HG03196 (cell line): ENCODE results near the gene HSD17B14.
"Not testable (repeated sequence)": the region's sequence is repeated elsewhere in the genome, so short reads cannot be mapped to it uniquely, and the experiment has no call there.

Experiments
- ATAC-seq: cut with Tn5 transposase; IDR thresholded peaks from one replicate; pipeline ENCODE4 v1.9.1; 2021; ENCODE audit not compliant: unreplicated experiment

HSD17B14 gene

DNA sequence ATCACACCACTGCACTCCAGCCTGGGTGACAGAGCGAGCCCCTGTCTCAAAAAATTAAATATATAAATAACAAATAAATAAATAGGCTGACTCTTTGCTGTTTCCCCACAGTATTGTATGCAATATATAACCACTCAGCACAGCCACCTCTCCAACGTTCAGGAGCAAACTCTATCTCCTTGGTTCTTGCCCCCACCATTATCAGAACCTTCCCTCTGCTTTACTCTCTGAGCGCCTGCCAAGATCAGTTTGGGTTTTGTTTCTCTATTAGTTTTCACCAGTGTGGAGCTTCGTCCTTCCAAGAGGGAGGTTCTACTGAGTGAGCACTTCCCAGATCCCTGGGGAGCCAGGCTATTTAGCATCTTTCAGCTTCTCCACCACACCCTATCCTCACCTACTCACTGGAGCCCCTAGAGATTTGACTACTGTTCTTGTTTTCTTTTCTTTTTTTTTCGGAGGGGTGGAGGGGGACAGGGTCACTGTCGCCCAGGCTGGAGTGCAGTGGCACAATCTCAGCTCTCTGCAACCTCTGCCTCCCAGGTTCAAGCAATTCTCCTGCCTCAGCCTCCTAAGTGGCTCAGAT lies 68.0 kb downstream of the HSD17B14 start:
- not testable (repeated sequence) for ATAC-seq

DNA sequence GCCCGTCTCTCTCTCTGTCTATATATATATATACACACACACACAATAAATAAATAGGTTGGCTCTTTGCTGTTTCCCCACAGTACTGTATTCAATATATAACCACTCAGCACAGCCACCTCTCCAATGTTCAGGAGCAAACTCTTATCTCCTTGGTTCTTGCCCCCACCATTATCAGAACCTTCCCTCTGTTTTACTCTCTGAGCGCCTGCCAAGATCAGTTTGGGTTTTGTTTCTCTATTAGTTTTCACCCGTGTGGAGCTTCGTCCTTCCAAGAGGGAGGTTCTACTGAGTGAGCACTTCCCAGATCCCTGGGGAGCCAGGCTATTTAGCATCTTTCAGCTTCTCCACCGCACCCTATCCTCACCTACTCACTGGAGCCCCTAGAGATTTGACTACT lies 70.5 kb downstream of the HSD17B14 start:
- ATAC-seq, result not testable (repeated sequence)
